Pericardium fibroblast (primary cell): Measurements from ENCODE around the gene ATMIN. TPM values are rescaled to one million over a fixed set of nuclear protein-coding genes. Genes with fewer than 3 reads are reported as not detected.

Experiments
- total RNA-seq: library from RNA; depleted of rRNA; stranded (reverse); fragments of >200 nt; gene quantifications from 2 replicates; pipeline ENCODE4 v1.2.3, GENCODE V29; 2015

ATMIN gene, protein sequence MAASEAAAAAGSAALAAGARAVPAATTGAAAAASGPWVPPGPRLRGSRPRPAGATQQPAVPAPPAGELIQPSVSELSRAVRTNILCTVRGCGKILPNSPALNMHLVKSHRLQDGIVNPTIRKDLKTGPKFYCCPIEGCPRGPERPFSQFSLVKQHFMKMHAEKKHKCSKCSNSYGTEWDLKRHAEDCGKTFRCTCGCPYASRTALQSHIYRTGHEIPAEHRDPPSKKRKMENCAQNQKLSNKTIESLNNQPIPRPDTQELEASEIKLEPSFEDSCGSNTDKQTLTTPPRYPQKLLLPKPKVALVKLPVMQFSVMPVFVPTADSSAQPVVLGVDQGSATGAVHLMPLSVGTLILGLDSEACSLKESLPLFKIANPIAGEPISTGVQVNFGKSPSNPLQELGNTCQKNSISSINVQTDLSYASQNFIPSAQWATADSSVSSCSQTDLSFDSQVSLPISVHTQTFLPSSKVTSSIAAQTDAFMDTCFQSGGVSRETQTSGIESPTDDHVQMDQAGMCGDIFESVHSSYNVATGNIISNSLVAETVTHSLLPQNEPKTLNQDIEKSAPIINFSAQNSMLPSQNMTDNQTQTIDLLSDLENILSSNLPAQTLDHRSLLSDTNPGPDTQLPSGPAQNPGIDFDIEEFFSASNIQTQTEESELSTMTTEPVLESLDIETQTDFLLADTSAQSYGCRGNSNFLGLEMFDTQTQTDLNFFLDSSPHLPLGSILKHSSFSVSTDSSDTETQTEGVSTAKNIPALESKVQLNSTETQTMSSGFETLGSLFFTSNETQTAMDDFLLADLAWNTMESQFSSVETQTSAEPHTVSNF
- 29.2 and 35.0 TPM in 2 replicates for total RNA-seq

GRCh38 chr16:81035398-81035974 is at the start of gene ATMIN:
TSS of gene ATMIN (plus strand) at chr16:81035842. CDS start at chr16:81035871, 29 bp downstream.

GRCh38 chr16:81006813-81007695 is 28.6 kb upstream of the ATMIN start, which contains the start of the genes CENPN and CMC2:
TSS of gene CENPN (plus strand) at chr16:81007214. CDS start at chr16:81011940, 4,726 bp downstream.
TSS of gene CMC2 (minus strand) at chr16:81006885. CDS start at chr16:80997394, 9,491 bp downstream.

GRCh38 chr16:81077076-81077940 is 41.7 kb downstream of the ATMIN start, which contains the start of gene C16orf46:
TSS of gene C16orf46 (minus strand) at chr16:81077238. CDS start at chr16:81063955, 13,283 bp downstream.

DNA sequence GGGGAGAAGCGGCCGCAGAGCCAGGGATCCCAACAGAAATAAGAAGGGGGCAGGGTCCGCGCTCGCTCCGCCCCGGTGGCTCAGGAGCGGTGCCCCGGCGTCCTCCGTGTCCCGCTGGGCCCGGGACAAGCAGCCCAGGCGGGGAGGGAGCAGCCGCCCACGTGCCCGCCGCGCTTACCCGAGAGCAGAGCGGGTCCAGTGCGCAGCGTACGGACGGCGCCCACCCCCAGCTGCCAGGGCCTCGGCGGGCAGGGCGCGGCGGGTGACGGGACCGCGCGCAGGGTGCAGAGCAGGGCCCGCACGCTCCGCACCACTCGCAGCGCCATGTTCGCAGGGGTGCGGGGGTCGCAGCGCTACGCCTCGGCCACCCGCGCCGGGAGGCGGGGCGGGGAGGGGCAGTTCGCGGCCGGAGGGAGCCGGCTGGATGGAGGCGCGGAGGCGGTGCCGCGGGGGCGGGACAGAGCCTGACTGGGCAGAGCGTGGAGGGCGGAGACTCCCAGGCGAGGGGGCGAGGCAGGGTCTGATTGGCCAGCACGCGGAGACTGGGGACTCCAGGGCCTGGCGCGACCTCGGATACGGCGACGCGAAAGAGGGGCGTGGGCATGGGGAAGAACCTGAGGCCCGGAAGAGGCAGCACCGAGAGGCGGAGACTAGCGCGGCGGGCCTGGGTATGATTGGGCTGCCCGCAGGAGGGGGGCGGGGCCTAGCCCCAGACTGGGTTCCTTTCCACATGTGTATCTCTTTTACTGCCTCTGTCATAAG is 60.5 kb downstream of the ATMIN start, which contains the start of gene GCSH:
Gene GCSH, minus strand, starts transcription at position 443 of the 762 bp plus-strand sequence. Its CDS starts 117 bp downstream, at position 326.

Other genes starting within 250 kb of the ATMIN start
- 2.1 and 2.9 TPM in 2 replicates for gene CDYL2, start 231.2 kb upstream of the ATMIN start, total RNA-seq
- gene CMC2, start 29.0 kb upstream of the ATMIN start, total RNA-seq, result 21.6 and 47.0 TPM in 2 replicates
- gene CENPN, start 28.6 kb upstream of the ATMIN start, total RNA-seq, result 6.0 and 19.3 TPM in 2 replicates
- 0.12 TPM in 1 of 2 replicates, not detected in the other for gene C16orf46, start 41.4 kb downstream of the ATMIN start, total RNA-seq
- 27.8 and 31.2 TPM in 2 replicates for gene GCSH, start 60.6 kb downstream of the ATMIN start, total RNA-seq
- gene BCO1, start 202.8 kb downstream of the ATMIN start, total RNA-seq, result not detected in 2 replicates